Ovary (tissue), 9 donors: ENCODE results near the gene EIF3K. TPM values are rescaled to one million over a fixed set of nuclear protein-coding genes. Genes with fewer than 3 reads are reported as not detected.

Source experiments
- DNase-seq, 5 donors: peaks; one replicate each; pipeline ENCODE4 v3.0.0-alpha.2; 2019 to 2020
- H3K27ac ChIP-seq, 2 donors: fragments of 200-600 bp; one replicate each; pipeline versions ENCODE4 v1.5.1 to v1.8.0; 2019 to 2022
- H3K27me3 ChIP-seq: fragments of 200-600 bp; one replicate; pipeline ENCODE4 v1.8.0; 2022
- H3K36me3 ChIP-seq: fragments of 200-600 bp; sonication (generic); one replicate; pipeline ENCODE4 v1.5.1; 2019
- H3K4me1 ChIP-seq: one replicate; pipeline ENCODE4 v1.8.1; 2013; ENCODE audit warnings: mild to moderate bottlenecking, moderate library complexity; ENCODE audit not compliant: insufficient read depth
- H3K4me3 ChIP-seq: fragments of 200-600 bp; sonication (generic); one replicate; pipeline ENCODE4 v1.5.1; 2017
- H3K9me3 ChIP-seq, 2 donors: fragments of 200-600 bp in 1 of 2; sonication (generic) in 1 of 2; one replicate each; pipeline versions ENCODE4 v1.5.1 to v1.8.1; 2013 to 2019; ENCODE audit warnings: mild to moderate bottlenecking in 1 of 2, moderate library complexity in 1 of 2
- EP300 ChIP-seq: sonication (generic); formaldehyde crosslinking; IDR thresholded peaks from one replicate; pipeline ENCODE4 v1.6.1; 2017; ENCODE audit warnings: antibody characterized with exemption
- POLR2A ChIP-seq: fragments of 450-650 bp; IDR thresholded peaks from one replicate; pipeline ENCODE4 v1.6.1; 2017; ENCODE audit warnings: antibody characterized with exemption, mild to moderate bottlenecking, moderate library complexity
- WGBS, 3 donors: extraction: QIAGEN DNeasy Blood & Tissue Kit in 1 of 3; methylation state at CpG; one replicate each; pipeline versions ENCODE4 v1.1.5 to v1.1.7; 2013 to 2017; 5-methylcytosine and 5-hydroxymethylcytosine counted together
- intact Hi-C, 4 donors: fragments of 100-400 bp; cut with DNase I; formaldehyde crosslinking; loops; one replicate each; pipeline versions ENCODE4 v1.11.0 to v1.15.1; 2022 to 2023
- polyA plus RNA-seq, 2 donors: library from polyadenylated mRNA; stranded (reverse); fragments of 200-250 nt in 1 of 2; fragments of 350-450 nt in 1 of 2; fragmentation: Illumina TruSeq in 1 of 2; extraction: RNeasy Lipid Tissue Mini Kit (QIAGEN cat#74804) in 1 of 2; gene quantifications; one replicate each; pipeline ENCODE4 v1.2.3, GENCODE V29; 2013 to 2014
- total RNA-seq, 7 donors: library from RNA; depleted of rRNA in 2 of 7; stranded (reverse); fragments of >200 nt in 2 of 7; fragmentation: NEBNext Ultra II Directional in 3 of 7; extraction: Animal tissue kit (Norgen Biotek cat#: 25700) in 3 of 7; gene quantifications; one replicate each; pipeline versions ENCODE4 v1.1.0 to v1.2.4, GENCODE V29; 2016 to 2023
- TF ChIP-seq, protein P1 (sequence below), 3 donors: fragments of 450-650 bp in 2 of 3; fragments of 200-600 bp in 1 of 3; IDR thresholded peaks; one replicate each; pipeline versions ENCODE4 v1.5.1 to v1.8.0; 2016 to 2022; ENCODE audit warnings: antibody characterized with exemption in 3 of 3, mild to moderate bottlenecking in 1 of 3
- donor health status: DM: no; HTN: no; CAD: no; lungs with moderate emphysema.
- donor health status: DM: no; HTN: no; CAD: no.
- donor health status: Bipolar disorder and iron deficiency.
- donor health status: DM: yes; HTN: yes; CAD: no.
- donor health status: DM: no; HTN: no; CAD: no.
- donor health status: DM: yes; HTN: yes; CAD: no.

The EIF3K gene
- total and polyA plus RNA-seq, 9 donors: 215 to 527 (median 267) TPM

DNA sequence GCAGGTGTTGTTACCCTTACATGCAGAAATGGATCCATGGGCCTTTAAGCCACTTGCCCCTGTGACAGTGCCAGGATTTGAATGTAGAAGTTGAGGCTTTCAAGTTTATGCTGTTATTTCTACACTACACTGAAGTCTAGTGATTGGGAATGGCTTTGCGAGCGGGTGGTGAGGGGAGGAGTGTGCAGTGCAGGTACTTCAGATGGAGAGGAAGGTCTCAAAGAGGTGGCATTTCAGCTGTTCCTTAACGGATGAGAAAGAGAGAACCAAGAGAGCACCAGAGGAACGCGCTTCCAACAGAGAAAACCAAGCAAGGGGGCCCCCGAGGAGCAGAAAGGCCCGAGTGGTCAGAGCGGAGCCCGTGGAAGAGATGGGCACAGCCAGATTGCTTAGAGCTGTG is 41.7 kb downstream of the EIF3K start:
- Histone ChIP-seq H3K27ac (no peak overlapping the region), H3K36me3 (no peaks in the 10 kb centered on the region), H3K4me1 (peaks cover 60% of the 10 kb centered on the region), H3K4me3 (no peak overlapping the region), H3K27me3 (no peaks in the 10 kb centered on the region), H3K9me3 (no peaks in the 10 kb centered on the region)
- TF ChIP-seq EP300: no peak
- TF ChIP-seq, protein P1, sequence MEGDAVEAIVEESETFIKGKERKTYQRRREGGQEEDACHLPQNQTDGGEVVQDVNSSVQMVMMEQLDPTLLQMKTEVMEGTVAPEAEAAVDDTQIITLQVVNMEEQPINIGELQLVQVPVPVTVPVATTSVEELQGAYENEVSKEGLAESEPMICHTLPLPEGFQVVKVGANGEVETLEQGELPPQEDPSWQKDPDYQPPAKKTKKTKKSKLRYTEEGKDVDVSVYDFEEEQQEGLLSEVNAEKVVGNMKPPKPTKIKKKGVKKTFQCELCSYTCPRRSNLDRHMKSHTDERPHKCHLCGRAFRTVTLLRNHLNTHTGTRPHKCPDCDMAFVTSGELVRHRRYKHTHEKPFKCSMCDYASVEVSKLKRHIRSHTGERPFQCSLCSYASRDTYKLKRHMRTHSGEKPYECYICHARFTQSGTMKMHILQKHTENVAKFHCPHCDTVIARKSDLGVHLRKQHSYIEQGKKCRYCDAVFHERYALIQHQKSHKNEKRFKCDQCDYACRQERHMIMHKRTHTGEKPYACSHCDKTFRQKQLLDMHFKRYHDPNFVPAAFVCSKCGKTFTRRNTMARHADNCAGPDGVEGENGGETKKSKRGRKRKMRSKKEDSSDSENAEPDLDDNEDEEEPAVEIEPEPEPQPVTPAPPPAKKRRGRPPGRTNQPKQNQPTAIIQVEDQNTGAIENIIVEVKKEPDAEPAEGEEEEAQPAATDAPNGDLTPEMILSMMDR (IDR thresholded peaks at IDR 0.05): no peak
- no peak for TF ChIP-seq POLR2A
- intact Hi-C loops: no loop called here
- DNase-seq: no peak
- 85 to 86% (median 85%) methylated on average over 9 of the region's 9 CpGs for WGBS, 3 donors

DNA sequence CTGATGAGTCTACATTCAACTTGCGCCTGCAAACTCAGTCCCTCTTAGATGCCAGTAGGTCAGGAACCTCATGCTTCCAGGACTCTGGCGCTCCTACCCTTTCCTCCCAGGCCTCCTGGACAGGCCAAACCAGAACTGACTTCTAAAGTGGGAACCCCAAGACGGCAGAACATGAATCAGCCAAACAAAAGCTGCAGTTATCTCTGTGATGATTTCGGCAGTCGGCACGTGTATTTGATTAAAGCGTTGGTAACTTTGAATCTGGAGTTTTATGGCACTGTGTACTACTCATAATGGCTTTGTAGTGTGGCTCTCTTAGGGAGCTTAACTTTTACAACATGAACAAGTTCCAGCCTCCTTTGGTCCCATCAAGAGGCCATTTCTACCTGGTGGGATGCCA is 42.1 kb downstream of the EIF3K start:
- Histone ChIP-seq H3K9me3 (no peaks in the 10 kb centered on the region), H3K4me1 (peaks cover 62% of the 10 kb centered on the region), H3K27me3 (no peaks in the 10 kb centered on the region), H3K36me3 (no peaks in the 10 kb centered on the region), H3K27ac (no peak overlapping the region), H3K4me3 (no peak overlapping the region)
- DNase-seq: no peak
- TF ChIP-seq, protein P1 (IDR thresholded peaks at IDR 0.05): no peak
- TF ChIP-seq POLR2A (no peak), EP300 (no peak)
- 63 to 67% (median 67%) methylated on average over 7 of the region's 7 CpGs for WGBS, 3 donors
- intact Hi-C loops: no loop called here

DNA sequence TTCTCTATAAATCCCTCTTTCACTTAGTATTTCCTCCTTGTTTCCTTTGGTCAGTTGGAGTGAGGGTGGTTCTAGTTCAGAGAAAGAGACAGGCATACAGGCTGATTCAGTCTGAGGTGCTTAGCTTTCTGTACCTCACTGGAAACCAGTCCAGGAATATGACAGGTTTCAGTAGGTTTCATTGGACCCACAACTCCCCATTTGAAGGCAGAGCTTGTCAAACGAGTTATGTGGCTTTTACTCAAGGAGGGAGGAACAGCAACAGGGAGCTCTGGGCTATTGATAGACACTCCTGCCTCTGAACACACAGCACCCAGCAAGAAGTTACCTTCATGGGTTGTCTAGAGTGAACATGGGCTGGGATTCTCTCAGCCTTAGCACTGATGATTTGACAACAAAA is 43.0 kb downstream of the EIF3K start:
- Histone ChIP-seq H3K9me3 (no peaks in the 10 kb centered on the region), H3K4me1 (peaks cover 63% of the 10 kb centered on the region), H3K27ac (no peak overlapping the region), H3K27me3 (no peaks in the 10 kb centered on the region), H3K4me3 (no peak overlapping the region), H3K36me3 (no peaks in the 10 kb centered on the region)
- TF ChIP-seq, protein P1 (IDR thresholded peaks at IDR 0.05): no peak
- TF ChIP-seq EP300 (no peak), POLR2A (no peak)
- no peak for DNase-seq
- 7 to 22% (median 9%) methylated on average over 1 of the region's 1 CpG for whole genome bisulfite sequencing, 3 donors
- intact Hi-C loops: no loop called here

DNA sequence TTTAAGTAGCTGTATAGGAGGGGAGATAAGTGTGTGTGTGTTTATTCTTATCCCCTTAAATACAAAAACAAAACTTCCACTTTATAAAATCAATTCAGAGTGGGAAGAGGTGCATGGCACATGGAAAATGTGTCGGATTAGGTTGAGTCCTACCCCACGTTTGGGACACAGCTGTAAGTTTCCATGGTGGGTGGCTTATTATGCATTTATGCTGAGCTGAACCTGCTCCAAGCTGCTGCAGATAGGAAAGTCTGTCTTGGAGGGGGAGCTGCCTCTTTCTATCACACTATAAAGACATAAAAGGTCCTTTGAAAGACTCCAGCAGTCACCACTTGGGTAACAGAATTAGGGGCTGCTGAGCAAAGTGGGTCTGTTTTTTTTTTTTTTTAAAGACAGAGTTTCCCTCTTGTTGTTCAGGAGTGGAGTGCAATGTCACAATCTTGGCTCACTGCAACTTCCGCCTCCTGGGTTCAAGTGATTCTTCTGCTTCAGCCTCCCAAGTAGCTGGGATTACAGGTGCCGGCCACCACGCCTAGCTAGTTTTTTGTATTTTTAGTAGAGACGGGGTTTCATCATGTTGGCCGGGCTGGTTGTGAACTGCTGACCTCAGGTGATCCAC is 43.7 kb downstream of the EIF3K start:
- WGBS, 3 donors: 63 to 67% (median 67%) methylated on average over 7 of the region's 7 CpGs
- DNase-seq: no peak
- Histone ChIP-seq H3K27ac (peak overlapping the region; percentile 54 to 61), H3K4me1 (peaks cover 59% of the 10 kb centered on the region), H3K9me3 (no peaks in the 10 kb centered on the region), H3K27me3 (no peaks in the 10 kb centered on the region), H3K36me3 (no peaks in the 10 kb centered on the region), H3K4me3 (no peak overlapping the region)
- TF ChIP-seq, protein P1 (IDR thresholded peaks at IDR 0.05): no peak
- TF ChIP-seq POLR2A (no peak), EP300 (no peak)
- intact Hi-C loops: no loop called here
